Stimulated activated CD4-positive, alpha-beta T cell treated with anti-CD3 and anti-CD28 coated beads, TNF-alpha, amount 100 ng/mL, for 48 hours (primary cell): Measurements from ENCODE around the gene PTH2.
"Not testable (repeated sequence)": the region's sequence is repeated elsewhere in the genome, so short reads cannot be mapped to it uniquely, and the experiment has no call there.

Experiments
- DNase-seq, 3 donors: peaks; one replicate each; pipeline ENCODE4 v3.0.0-alpha.2; 2020; ENCODE audit warnings: low read depth in 3 of 3

Gene PTH2

GRCh38 chr19:49382639-49383038 lies 40.6 kb downstream of the PTH2 start:
- no peak for DNase-seq

- no peak for DNase-seq
Observed at GRCh38 chr19:49380391-49380790, 42.9 kb downstream of the PTH2 start.

- no peak for DNase-seq
Observed at GRCh38 chr19:49378512-49378911, 44.7 kb downstream of the PTH2 start.

GRCh38 chr19:49374665-49375434 lies 48.4 kb downstream of the PTH2 start:
- no peak for DNase-seq

GRCh38 chr19:49373174-49373573 lies 50.1 kb downstream of the PTH2 start:
- DNase-seq: not testable (repeated sequence)
